ENCODE results near the gene DCDC2. TPM values are rescaled to one million over a fixed set of nuclear protein-coding genes. Genes with fewer than 3 reads are reported as not detected.

The DCDC2 gene
- total RNA-seq, 1 experiment from 2014 or later: 45.1 TPM

DNA sequence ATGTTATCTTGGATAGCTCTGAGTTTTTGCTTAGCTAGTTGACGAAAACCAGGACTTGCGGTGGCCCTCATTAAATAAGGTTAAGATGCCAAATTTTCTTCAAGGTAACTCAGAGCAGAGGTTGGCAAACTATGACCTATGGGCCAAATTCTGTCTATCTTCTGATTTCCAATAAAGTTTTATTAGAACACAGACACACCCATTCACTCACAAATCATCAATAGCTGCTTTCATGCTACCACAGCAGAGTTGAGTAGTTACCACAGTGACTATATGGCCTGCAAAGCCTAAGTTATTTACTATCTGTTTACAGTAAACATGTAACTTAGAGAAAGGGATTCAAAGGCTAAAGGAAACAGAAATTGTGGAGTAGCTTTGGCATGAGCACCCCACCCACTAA, 23.6 kb downstream of the DCDC2 start:
- no peak overlapping the region for H3K4me3 ChIP-seq (ENCODE audit: low read depth, low read length, poor library complexity, severe bottlenecking)
- H3K36me3 ChIP-seq (ENCODE audit: insufficient read depth, low read length, poor library complexity, severe bottlenecking): peaks cover 23% of the 10 kb centered on the region
- H3K27ac ChIP-seq (ENCODE audit: low read depth, low read length, poor library complexity, severe bottlenecking): no peak overlapping the region
- ChIA-PET CTCF (no interaction called here), POLR2A (ENCODE audit: low non-redundant PET) (no interaction called here)
- intact Hi-C loops (cut with micrococcal nuclease; ENCODE audit: unreplicated experiment): no loop called here
- DNase-seq (ENCODE audit: low spot score): no peak
- peaks cover 40% of the 10 kb centered on the region for H3K4me1 ChIP-seq (ENCODE audit: insufficient read depth, low read length, poor library complexity, severe bottlenecking)
- H3K27me3 ChIP-seq (replicated peaks; ENCODE audit: insufficient read depth, low read depth, low read length, poor library complexity): no peaks in the 10 kb centered on the region
- BruUV-seq (replicated peaks): no TSS peak
- TF ChIP-seq CTCF (conservative IDR thresholded peaks at IDR 0.05; ENCODE audit: low read depth, low read length): no peak
- no peak for TF ChIP-seq EZH2 (IDR thresholded peaks at IDR 0.05; ENCODE audit: borderline replicate concordance, low read depth, low read length, poor library complexity, severe bottlenecking)
- H3K9me3 ChIP-seq (ENCODE audit: low read depth, low read length, poor library complexity, severe bottlenecking): peaks cover 16% of the 10 kb centered on the region

DNA sequence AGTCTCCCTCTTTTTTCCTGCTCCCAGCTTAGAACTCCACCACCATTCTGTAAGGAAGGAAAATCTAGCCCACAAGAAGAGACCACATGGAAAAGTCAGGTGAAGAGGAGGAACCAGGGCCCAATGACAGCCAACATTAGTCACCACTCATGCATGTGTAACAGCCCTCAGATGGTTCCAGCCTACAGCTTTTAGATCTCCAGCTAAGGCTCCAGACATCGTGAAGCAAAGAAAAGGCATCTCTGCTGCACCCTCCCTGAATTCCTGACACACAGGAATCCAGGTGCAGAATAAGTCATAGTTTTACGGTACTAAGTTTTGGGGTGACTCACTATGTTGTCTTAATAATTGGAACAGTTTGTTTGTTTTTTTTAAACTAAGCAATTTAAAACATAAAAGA, 25.5 kb downstream of the DCDC2 start:
- Histone ChIP-seq H3K4me3 (ENCODE audit: low read depth, low read length, poor library complexity, severe bottlenecking) (no peak overlapping the region), H3K27me3 (replicated peaks; ENCODE audit: insufficient read depth, low read depth, low read length, poor library complexity) (no peaks in the 10 kb centered on the region), H3K27ac (ENCODE audit: low read depth, low read length, poor library complexity, severe bottlenecking) (no peak overlapping the region), H3K4me1 (ENCODE audit: insufficient read depth, low read length, poor library complexity, severe bottlenecking) (peaks cover 44% of the 10 kb centered on the region), H3K9me3 (ENCODE audit: low read depth, low read length, poor library complexity, severe bottlenecking) (no peaks in the 10 kb centered on the region), H3K36me3 (ENCODE audit: insufficient read depth, low read length, poor library complexity, severe bottlenecking) (peaks cover 13% of the 10 kb centered on the region)
- no TSS peak for BruUV-seq (replicated peaks)
- intact Hi-C loops (cut with micrococcal nuclease; ENCODE audit: unreplicated experiment): no loop called here
- ChIA-PET CTCF (no interaction called here), POLR2A (ENCODE audit: low non-redundant PET) (no interaction called here)
- TF ChIP-seq EZH2 (IDR thresholded peaks at IDR 0.05; ENCODE audit: borderline replicate concordance, low read depth, low read length, poor library complexity, severe bottlenecking) (no peak), CTCF (conservative IDR thresholded peaks at IDR 0.05; ENCODE audit: low read depth, low read length) (no peak)
- DNase-seq (ENCODE audit: low spot score): no peak

DNA sequence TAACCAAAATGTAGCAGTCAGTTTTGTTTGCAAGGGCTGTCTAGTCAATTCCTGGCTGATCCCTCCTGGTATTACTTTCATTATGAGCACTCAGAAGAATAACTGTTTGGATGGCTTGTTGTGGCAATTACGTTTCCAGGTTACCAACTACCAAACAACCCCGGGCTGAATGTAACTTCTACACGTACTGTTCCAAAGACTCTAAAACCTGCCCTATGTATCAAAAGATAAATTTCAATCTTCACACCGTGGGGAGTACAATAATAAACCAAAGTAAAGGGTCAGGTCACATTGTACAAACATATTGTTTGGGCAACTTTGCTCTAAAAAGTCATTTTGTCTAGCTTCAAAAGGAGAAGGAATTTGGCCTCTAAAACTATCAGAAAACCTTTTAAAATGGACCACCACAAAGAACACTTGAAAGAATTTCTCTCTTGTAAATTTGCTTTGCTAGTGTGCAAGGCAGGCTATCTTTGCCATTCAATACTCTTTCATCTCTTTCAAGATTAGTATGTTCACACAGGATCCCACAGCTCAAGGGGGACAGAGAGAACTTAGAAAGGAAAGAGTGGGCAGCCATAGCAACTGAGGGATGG, 27.6 kb downstream of the DCDC2 start:
- H3K36me3 ChIP-seq (ENCODE audit: insufficient read depth, low read length, poor library complexity, severe bottlenecking): peaks cover 4% of the 10 kb centered on the region
- H3K4me1 ChIP-seq (ENCODE audit: insufficient read depth, low read length, poor library complexity, severe bottlenecking): peaks cover 36% of the 10 kb centered on the region
- no TSS peak for BruUV-seq (replicated peaks)
- H3K27ac ChIP-seq (ENCODE audit: low read depth, low read length, poor library complexity, severe bottlenecking): no peak overlapping the region
- intact Hi-C loops (cut with micrococcal nuclease; ENCODE audit: unreplicated experiment): no loop called here
- DNase-seq (ENCODE audit: low spot score): peak; percentile 31
- no peaks in the 10 kb centered on the region for H3K9me3 ChIP-seq (ENCODE audit: low read depth, low read length, poor library complexity, severe bottlenecking)
- no peaks in the 10 kb centered on the region for H3K27me3 ChIP-seq (replicated peaks; ENCODE audit: insufficient read depth, low read depth, low read length, poor library complexity)
- no peak overlapping the region for H3K4me3 ChIP-seq (ENCODE audit: low read depth, low read length, poor library complexity, severe bottlenecking)
- ChIA-PET CTCF (no interaction called here), POLR2A (ENCODE audit: low non-redundant PET) (no interaction called here)
- TF ChIP-seq EZH2 (IDR thresholded peaks at IDR 0.05; ENCODE audit: borderline replicate concordance, low read depth, low read length, poor library complexity, severe bottlenecking) (no peak), CTCF (conservative IDR thresholded peaks at IDR 0.05; ENCODE audit: low read depth, low read length) (no peak)
